Measurements from ENCODE around the gene SRRM4.

Gene SRRM4

DNA sequence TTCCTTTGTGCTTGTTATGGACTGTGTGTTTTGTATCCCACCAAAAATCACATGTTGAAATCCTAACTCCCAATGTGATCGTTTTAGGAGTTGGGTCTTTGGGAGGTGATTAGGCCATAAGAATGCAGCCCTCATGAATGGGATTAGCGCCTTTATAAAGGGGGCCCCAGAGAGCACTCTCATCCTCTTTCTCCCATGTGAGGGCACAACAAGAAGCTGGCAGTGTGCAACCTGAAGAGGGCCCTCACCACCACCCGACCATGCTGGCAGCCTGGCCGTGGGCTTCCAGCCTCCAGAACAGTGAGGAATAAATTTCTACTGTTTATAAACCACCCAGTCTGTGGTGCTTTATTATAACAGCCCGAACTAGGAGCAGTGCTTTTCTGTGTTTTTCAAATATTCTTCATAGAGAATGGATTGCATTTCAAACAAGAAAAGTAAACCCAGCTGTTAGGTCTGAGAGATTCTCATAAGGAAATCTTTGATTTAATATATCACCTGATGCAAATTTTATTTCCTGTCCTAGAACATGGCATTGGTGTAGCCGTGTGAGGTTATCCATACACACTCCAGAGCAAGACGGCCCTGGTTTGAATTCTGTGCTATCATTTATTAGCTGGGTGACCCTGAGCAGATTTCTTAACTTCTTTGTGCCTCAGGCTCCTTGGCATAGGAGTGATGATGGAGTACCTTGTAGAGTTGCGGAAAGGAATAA lies 225.2 kb downstream of the SRRM4 start:
- ATAC-seq, result no peak

DNA sequence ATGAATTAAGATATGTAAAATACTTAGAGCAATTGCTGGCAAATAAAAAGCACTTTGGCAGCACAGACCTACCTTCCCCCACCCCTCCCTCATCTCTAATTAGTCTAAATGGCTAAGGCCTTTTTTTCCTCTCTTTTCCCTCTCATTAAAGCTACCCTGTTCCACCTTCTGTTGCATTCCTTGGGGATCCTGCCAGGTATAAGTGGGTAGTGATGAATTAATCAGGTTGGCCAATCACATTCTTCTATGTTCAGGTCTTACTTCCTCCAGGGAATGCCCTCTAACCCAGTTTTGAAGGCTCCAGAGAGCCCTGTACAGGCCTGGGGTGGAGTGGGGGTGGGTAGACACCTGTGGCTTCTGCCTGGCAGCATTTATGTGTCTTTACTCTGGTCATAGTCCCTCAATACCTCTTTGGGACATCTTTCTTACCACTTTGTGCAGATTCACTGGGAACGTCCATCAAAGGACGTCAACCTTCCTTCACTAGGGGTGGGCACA lies 225.8 kb downstream of the SRRM4 start:
- no peak for ATAC-seq

DNA sequence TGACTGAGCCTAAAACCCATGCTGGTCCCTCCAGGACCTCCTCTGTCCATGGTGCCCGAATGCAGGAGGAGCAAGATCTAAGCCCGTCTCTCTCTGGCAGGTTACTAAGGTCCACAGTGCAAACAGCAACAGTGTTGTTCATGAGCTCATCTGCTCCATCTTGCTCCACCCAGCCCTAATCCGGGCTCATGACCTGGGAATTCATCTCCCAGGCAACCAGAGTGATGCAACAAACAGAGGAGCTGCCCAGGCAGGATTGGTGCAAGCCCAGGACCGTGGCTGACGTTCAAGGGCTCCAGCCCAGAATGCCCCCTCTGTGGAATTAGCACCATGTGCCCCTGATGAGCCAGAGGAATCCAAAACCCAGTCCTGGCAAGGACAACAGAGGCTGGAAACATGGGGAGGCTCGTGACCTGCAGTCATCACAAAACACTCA lies 227.3 kb downstream of the SRRM4 start:
- no peak for ATAC-seq

GRCh38 chr12:119211884-119212283 lies 230.5 kb downstream of the SRRM4 start:
- ATAC-seq, result no peak

Data from activated CD4-positive, CD25-positive, alpha-beta regulatory T cell treated with anti-CD3 and anti-CD28 coated beads, Interleukin-2, amount 50 U/mL, for 24 hours (primary cell).